Activated naive CD8-positive, alpha-beta T cell treated with anti-CD3 and anti-CD28 coated beads, Interleukin-2, amount 10 ng/mL, durations not matched to agents 7 days and 5 days (primary cell): ENCODE results near the gene PRKCQ. TPM values are rescaled to one million over a fixed set of nuclear protein-coding genes. Genes with fewer than 3 reads are reported as not detected.

Experiments used
- ATAC-seq: fragments of 150-1000 bp; cut with Tn5 transposase; one replicate; pipeline ENCODE4 v1.10.0; 2021; ENCODE audit warnings: low read depth, moderate library complexity
- POLR2A ChIA-PET: fragments of 350-600 bp; sonication (Branson Sonifier 250); formaldehyde crosslinking; loops from one replicate; lab custom pipeline; 2021; ENCODE audit warnings: antibody characterized with exemption; lab: Charles Lee
- DNase-seq: peaks from one replicate; pipeline ENCODE4 v3.0.0; 2021
- H3K27ac Mint-ChIP-seq: one replicate; pipeline ENCODE4 v1.8.0; 2022; ENCODE audit warnings: mild to moderate bottlenecking, mixed read lengths
- H3K27me3 Mint-ChIP-seq: one replicate; pipeline ENCODE4 v1.8.0; 2022; ENCODE audit warnings: mild to moderate bottlenecking, moderate library complexity, mixed read lengths
- H3K36me3 Mint-ChIP-seq: one replicate; pipeline ENCODE4 v1.8.0; 2021; ENCODE audit warnings: mild to moderate bottlenecking, mixed read lengths
- H3K4me1 Mint-ChIP-seq: one replicate; pipeline ENCODE4 v1.8.0; 2021; ENCODE audit warnings: mixed read lengths
- H3K4me3 Mint-ChIP-seq: one replicate; pipeline ENCODE4 v1.8.0; 2022; ENCODE audit warnings: mild to moderate bottlenecking, moderate library complexity, mixed read lengths
- H3K9me3 Mint-ChIP-seq: one replicate; pipeline ENCODE4 v1.8.0; 2021; ENCODE audit warnings: mixed read lengths
- total RNA-seq, 2 experiments: library from RNA; stranded (reverse); gene quantifications; one replicate each; pipeline ENCODE4 v1.2.3, GENCODE V29; 2021

PRKCQ gene
- total RNA-seq, 2 experiments from 2014 or later: 61.2 to 61.8 TPM

DNA sequence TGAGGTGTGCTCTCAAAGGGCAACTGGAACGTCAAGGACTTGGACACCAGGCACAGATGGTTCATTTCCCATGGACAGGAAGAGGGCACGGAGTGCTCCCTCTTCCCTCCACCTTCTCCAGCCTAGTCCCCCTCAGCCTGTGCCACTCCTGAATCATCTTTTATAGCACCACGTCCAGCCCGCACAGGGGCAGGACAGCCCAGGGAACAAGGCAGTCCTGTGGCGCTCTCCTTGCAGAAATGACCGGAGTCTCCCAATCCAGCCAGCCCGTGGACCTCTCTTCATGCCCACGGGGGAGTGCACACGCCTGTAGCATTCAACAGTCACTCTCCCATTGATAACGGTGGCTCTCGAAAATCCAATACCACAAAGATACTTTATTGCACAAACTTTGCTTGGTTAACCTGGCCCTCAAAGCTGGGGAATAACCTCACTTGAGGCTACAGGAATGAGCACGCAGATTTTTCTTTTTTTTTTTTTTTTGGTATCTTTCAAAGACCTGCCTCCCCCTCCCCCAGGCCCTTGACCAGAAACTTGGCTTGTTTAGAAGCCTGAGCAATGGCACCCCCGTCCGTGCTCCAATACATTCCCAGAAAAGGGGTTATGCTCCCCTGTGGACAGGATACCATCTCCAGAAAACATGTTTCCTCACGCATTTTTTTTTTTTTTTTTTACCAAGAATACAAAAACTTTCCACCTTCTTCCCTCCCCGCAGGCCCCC, 733 bp downstream of the PRKCQ start:
- DNase-seq (peak; percentile 51), ATAC-seq (no peak)
- POLR2A ChIA-PET: interaction anchor here (1.5 to 9.2 kb wide), 11 partner anchors 15 to 133 kb away, joined by 3 to 382 read pairs (median 11); no protein-coding TSS in a partner anchor
- no peaks in the 10 kb centered on the region for H3K9me3 Mint-ChIP-seq
- H3K36me3 Mint-ChIP-seq: peaks cover 38% of the 10 kb centered on the region
- H3K27ac Mint-ChIP-seq: peak overlapping the region; percentile 94
- peak overlapping the region; percentile 95 for H3K4me3 Mint-ChIP-seq
- H3K4me1 Mint-ChIP-seq: peaks cover 55% of the 10 kb centered on the region
- no peaks in the 10 kb centered on the region for H3K27me3 Mint-ChIP-seq

DNA sequence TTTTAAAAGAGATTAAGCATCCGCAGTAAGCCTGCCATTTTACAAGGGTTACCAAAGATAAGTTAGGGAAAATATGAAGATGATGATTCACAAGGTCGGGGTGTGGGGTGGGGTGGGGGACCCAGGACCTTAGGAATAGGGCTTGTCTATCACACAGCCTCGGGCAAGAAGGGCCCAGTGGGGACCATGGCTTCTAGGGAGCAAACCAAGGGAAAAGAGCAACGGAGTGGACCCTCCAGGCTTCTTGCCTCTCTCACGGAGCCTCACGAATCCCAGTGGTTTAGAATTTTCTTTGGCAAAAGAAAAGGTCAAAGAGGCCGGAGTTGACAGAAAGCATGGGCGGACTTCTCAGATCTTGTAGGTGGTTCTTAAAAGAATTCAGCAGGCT, 1.3 kb downstream of the PRKCQ start:
- POLR2A ChIA-PET: interaction anchor here (0.6 to 9.2 kb wide), 15 partner anchors 9 to 230 kb away, joined by 3 to 382 read pairs (median 5); no protein-coding TSS in a partner anchor
- peak overlapping the region; percentile 94 for H3K27ac Mint-ChIP-seq
- H3K4me3 Mint-ChIP-seq: peak overlapping the region; percentile 95
- H3K27me3 Mint-ChIP-seq: no peaks in the 10 kb centered on the region
- no peaks in the 10 kb centered on the region for H3K9me3 Mint-ChIP-seq
- H3K36me3 Mint-ChIP-seq: peaks cover 33% of the 10 kb centered on the region
- ATAC-seq (no peak), DNase-seq (no peak)
- peaks cover 53% of the 10 kb centered on the region for H3K4me1 Mint-ChIP-seq

DNA sequence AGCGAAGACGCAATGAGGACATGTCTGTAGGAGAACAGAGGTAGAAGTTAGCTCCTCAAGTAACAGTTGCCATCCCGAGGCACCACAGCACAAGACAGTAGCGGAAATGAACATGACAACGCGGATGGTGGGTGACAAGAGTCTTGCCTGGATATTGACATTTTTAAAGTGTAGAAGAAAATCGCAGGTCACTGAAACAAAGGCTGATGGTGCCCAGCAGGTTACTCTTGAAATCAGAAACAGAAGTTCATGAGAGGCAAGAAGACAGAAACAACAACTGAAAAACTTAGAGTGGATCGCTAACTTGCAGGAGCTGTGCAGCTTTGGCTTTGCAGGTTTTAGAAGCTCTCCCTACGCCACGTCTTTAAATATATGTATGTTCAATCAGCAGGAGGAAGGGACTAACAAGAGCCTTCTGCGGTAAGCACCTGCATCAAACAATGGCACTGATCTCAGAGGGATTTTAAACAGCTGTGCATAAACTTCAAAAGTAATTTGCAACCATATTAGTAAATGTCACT, 1.8 kb downstream of the PRKCQ start:
- peak overlapping the region; percentile 95 for H3K4me3 Mint-ChIP-seq
- H3K9me3 Mint-ChIP-seq: no peaks in the 10 kb centered on the region
- H3K27ac Mint-ChIP-seq: peak overlapping the region; percentile 94
- peaks cover 30% of the 10 kb centered on the region for H3K36me3 Mint-ChIP-seq
- no peaks in the 10 kb centered on the region for H3K27me3 Mint-ChIP-seq
- DNase-seq: no peak
- ATAC-seq: peak; percentile 16
- POLR2A ChIA-PET: interaction anchor here (0.6 to 9.2 kb wide), 17 partner anchors 8 to 230 kb away, joined by 3 to 382 read pairs (median 5); no protein-coding TSS in a partner anchor
- peaks cover 57% of the 10 kb centered on the region for H3K4me1 Mint-ChIP-seq

DNA sequence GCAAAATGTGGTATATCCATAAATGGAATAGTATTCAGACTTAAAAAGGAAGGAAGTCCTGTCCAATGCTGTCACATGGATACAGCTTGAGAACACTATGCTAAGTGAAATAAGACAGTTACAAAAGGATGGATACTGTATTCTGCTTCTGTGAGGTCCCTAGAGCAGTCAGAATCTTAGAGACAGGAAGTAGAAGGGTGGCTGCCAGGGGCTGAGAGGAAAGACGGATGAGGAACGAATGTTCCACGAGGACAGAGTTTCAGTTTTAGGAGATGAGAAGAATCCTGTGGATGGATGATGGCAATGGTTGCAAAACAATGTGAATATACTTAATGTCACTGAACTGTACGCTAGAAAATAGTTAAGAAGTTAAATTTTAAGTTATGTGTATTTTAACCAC, 3.8 kb downstream of the PRKCQ start:
- peak overlapping the region; percentile 84 for H3K27ac Mint-ChIP-seq
- H3K36me3 Mint-ChIP-seq: peaks cover 19% of the 10 kb centered on the region
- no peak for DNase-seq
- peak overlapping the region; percentile 88 for H3K4me3 Mint-ChIP-seq
- no peaks in the 10 kb centered on the region for H3K9me3 Mint-ChIP-seq
- ATAC-seq: peak; percentile 7
- POLR2A ChIA-PET: interaction anchor here (2.1 to 9.2 kb wide), 2 partner anchors 12 to 18 kb away, joined by 8 to 382 read pairs; no protein-coding TSS in a partner anchor
- peaks cover 49% of the 10 kb centered on the region for H3K4me1 Mint-ChIP-seq
- H3K27me3 Mint-ChIP-seq: no peaks in the 10 kb centered on the region

DNA sequence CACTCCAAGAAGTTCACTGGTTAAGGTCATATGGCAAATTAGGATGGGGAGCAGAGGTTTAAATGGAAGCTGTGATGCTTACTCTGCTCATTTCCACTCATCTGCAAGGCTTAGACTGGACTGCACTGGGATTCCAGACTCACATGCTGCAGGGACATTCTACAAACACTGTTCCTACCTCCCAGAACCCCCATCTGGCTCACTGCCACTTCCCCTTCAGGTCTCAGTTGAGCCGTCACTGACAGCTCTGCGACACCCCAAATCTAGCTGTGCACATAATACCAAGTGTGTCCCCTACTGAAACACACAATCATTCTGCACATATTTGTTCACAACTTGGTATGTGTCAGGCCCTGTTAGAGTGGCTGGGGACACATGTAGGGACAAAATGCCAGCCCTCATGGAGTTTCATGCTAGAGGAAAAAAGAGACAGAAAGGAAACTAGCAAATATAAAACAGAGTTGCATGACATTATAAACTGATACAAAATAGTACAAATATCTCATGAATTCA, 5.4 kb downstream of the PRKCQ start:
- peaks cover 28% of the 10 kb centered on the region for H3K36me3 Mint-ChIP-seq

DNA sequence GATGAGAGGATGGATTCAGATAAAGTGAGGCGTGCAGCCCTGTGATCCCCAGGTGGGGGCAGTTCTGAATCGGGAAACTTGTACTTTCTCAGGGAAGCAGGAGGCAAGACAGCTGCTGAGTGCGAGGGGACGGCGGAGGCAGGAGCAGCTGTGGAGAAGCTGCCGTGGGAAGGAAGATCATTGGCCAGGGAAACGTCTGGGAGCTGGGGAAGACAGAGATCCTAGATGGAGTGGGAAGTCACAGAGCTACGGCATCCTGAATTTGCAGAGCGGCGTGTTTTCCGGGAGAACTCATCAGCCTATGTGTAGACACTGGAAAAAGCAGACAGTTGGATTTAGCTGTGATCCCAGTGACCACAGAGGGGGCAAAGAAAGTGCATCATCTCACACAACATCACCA, 9.2 kb downstream of the PRKCQ start:
- Mint-ChIP-seq H3K27me3 (no peaks in the 10 kb centered on the region), H3K36me3 (peaks cover 33% of the 10 kb centered on the region), H3K27ac (peak overlapping the region; percentile 60), H3K9me3 (no peaks in the 10 kb centered on the region), H3K4me3 (no peak overlapping the region), H3K4me1 (peaks cover 63% of the 10 kb centered on the region)
- ATAC-seq (no peak), DNase-seq (no peak)
- POLR2A ChIA-PET: no interaction called here

More for the DNA sequence above, 5.4 kb downstream of the PRKCQ start:
- POLR2A ChIA-PET: interaction anchor here (1.0 to 1.5 kb wide), 2 partner anchors 12 to 31 kb away, joined by 3 read pairs; no protein-coding TSS in a partner anchor
- ATAC-seq (no peak), DNase-seq (no peak)
- Mint-ChIP-seq H3K4me3 (peak overlapping the region; percentile 6), H3K4me1 (peaks cover 61% of the 10 kb centered on the region), H3K9me3 (no peaks in the 10 kb centered on the region), H3K27ac (peak overlapping the region; percentile 14), H3K27me3 (no peaks in the 10 kb centered on the region)

DNA sequence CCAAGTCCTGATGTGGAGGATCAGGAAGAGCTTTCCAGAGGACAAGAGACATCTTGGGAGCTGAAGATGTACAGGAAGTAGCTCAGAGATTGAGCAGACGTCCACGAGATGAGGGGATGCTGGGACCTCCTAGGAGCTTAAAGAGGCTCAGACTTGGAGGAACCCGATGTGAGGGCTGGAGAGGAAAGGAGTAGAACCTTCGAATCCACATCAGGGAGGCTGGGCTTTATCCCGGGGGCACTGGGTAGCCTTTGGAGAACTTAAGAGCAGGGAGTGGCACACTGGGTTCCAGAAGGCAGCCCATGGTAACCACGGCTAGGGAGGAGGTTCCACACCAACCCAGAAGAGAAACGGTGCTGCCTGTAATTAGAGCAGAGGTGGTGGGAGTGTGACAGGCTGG, 10.8 kb downstream of the PRKCQ start:
- ATAC-seq (no peak), DNase-seq (no peak)
- Mint-ChIP-seq H3K9me3 (no peaks in the 10 kb centered on the region), H3K4me1 (peaks cover 57% of the 10 kb centered on the region), H3K27ac (peak overlapping the region; percentile 62), H3K27me3 (no peaks in the 10 kb centered on the region), H3K36me3 (peaks cover 33% of the 10 kb centered on the region), H3K4me3 (no peak overlapping the region)
- POLR2A ChIA-PET: interaction anchor here (1.5 kb wide), 1 partner anchor 9 kb away, joined by 3 read pairs; no protein-coding TSS in a partner anchor

DNA sequence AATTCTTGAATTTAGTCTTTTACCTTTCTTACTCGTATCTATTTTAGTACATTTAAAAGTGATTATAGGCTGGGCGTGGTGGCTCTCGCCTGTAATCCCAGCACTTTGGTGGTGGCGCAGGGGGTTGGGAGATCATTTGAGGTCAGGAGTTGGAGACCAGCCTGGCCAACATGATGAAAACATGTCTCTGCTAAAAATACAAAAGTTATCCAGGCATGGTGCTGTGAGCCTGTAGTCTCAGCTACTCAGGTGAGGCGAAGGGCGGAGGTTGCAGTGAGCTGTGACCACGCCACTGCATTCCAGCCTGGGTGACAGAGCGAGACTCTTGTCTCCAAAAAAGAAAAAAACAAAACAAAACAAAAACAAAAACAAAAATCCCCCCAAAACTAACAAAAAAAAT, 12.2 kb downstream of the PRKCQ start:
- no peak overlapping the region for H3K27ac Mint-ChIP-seq
- no peak overlapping the region for H3K4me3 Mint-ChIP-seq
- no peaks in the 10 kb centered on the region for H3K27me3 Mint-ChIP-seq
- H3K9me3 Mint-ChIP-seq: no peaks in the 10 kb centered on the region
- no peak for DNase-seq
- H3K4me1 Mint-ChIP-seq: peaks cover 62% of the 10 kb centered on the region
- POLR2A ChIA-PET: interaction anchor here (0.7 kb wide), 1 partner anchor 10 kb away, joined by 4 read pairs; no protein-coding TSS in a partner anchor
- H3K36me3 Mint-ChIP-seq: peaks cover 35% of the 10 kb centered on the region
- no peak for ATAC-seq

DNA sequence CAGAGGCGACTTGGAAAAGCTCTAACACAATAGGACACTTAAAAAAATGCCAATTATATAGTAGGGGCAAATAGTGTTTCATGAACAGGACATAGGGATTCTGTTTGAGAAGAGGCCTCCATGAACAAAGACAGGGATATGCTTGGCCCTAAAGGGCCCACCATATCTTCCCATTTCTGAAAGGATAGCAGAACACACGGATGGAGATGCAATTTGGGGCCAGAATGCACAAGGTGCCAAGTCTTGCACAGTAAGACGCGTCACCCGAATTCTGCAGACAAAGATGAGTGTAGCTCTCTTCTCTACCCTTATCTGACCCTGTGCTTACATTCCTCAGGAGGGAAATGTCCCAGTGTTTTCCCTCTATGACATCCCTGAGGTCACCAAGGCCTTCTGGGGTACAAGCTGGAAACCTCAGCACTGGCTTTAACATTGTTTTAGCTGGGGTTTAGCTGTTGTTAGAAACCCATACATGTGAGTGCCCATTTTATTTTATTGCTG, 12.8 kb downstream of the PRKCQ start:
- POLR2A ChIA-PET: interaction anchor here (0.7 to 1.0 kb wide), 2 partner anchors 11 to 14 kb away, joined by 3 to 4 read pairs; no protein-coding TSS in a partner anchor
- peaks cover 35% of the 10 kb centered on the region for H3K36me3 Mint-ChIP-seq
- no peaks in the 10 kb centered on the region for H3K27me3 Mint-ChIP-seq
- H3K9me3 Mint-ChIP-seq: no peaks in the 10 kb centered on the region
- peaks cover 65% of the 10 kb centered on the region for H3K4me1 Mint-ChIP-seq
- H3K27ac Mint-ChIP-seq: no peak overlapping the region
- no peak for DNase-seq
- no peak overlapping the region for H3K4me3 Mint-ChIP-seq
- ATAC-seq: no peak

DNA sequence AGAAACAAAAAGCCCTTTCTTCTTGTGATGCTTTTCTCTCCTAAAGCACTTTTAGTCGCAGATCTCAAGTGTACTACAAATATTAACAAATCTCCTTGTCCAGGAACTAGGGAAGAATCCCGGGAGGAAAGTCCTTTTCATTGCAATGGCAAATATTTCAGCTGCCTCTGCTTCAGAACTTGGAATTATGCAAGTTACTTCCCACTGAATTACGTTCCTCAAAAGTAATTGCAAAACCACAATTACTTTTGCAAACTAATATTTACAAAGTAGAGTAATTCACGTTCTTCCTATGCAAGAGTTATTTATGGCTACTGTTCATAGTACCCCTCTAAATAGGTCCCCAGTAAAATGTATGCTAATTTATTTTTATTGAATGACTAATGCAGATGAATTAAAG, 14.5 kb downstream of the PRKCQ start:
- ATAC-seq (no peak), DNase-seq (no peak)
- no peaks in the 10 kb centered on the region for H3K9me3 Mint-ChIP-seq
- no peaks in the 10 kb centered on the region for H3K27me3 Mint-ChIP-seq
- H3K36me3 Mint-ChIP-seq: peaks cover 36% of the 10 kb centered on the region
- H3K27ac Mint-ChIP-seq: no peak overlapping the region
- POLR2A ChIA-PET: no interaction called here
- peaks cover 64% of the 10 kb centered on the region for H3K4me1 Mint-ChIP-seq
- H3K4me3 Mint-ChIP-seq: no peak overlapping the region

DNA sequence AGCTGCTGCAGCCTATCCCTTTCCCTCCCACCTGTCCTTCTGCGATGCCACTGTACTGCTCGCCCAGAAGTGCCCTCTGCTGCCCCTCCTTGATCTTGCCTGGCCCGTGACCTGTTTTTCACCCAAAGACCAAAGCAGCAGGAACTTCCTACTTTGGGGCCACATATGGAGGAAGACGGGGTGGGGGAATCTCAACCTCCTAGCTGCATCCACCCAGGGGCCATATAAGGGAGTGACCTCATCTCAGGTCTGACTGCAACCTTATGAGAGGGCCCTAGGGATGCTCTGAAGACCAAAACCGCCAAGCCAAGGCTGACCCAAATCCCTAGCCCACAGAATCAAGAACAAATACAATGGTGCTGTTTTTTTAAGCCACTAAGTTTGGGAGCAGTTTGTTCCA, 15.7 kb downstream of the PRKCQ start:
- POLR2A ChIA-PET: interaction anchor here (0.8 to 2.9 kb wide), 6 partner anchors 12 to 34 kb away, joined by 3 to 22 read pairs (median 7); partner anchors contain the start of gene PRKCQ
- no peaks in the 10 kb centered on the region for H3K27me3 Mint-ChIP-seq
- ATAC-seq (peak; percentile 14), DNase-seq (no peak)
- H3K9me3 Mint-ChIP-seq: no peaks in the 10 kb centered on the region
- peak overlapping the region; percentile 85 for H3K27ac Mint-ChIP-seq
- H3K4me3 Mint-ChIP-seq: peak overlapping the region; percentile 85
- H3K4me1 Mint-ChIP-seq: peaks cover 61% of the 10 kb centered on the region
- peaks cover 34% of the 10 kb centered on the region for H3K36me3 Mint-ChIP-seq

DNA sequence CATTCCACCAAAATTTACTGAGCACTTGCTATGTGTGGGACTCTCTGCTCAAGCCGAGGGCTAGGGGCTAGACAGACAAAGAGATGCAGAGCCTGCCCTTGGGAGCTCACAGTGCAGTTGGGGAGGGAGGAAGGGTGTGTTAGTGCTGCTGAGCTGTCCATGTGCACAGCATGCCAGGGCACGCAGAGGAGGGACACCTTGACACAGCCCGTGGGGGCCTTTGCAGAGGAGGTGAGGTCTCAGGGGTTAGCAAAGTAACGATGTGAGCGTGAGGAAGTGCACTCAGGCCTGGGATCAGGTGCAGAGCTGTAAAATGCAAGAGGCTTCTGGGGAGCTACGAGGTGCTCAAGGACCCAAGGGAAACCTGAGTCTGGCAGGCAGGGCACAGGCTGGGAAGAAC, 16.3 kb downstream of the PRKCQ start:
- H3K27ac Mint-ChIP-seq: peak overlapping the region; percentile 85
- H3K9me3 Mint-ChIP-seq: no peaks in the 10 kb centered on the region
- POLR2A ChIA-PET: interaction anchor here (1.1 to 2.9 kb wide), 9 partner anchors 10 to 37 kb away, joined by 3 to 22 read pairs (median 7); partner anchors contain the start of gene PRKCQ
- no peaks in the 10 kb centered on the region for H3K27me3 Mint-ChIP-seq
- no peak for DNase-seq
- H3K4me1 Mint-ChIP-seq: peaks cover 62% of the 10 kb centered on the region
- peaks cover 34% of the 10 kb centered on the region for H3K36me3 Mint-ChIP-seq
- peak; percentile 35 for ATAC-seq
- peak overlapping the region; percentile 85 for H3K4me3 Mint-ChIP-seq

DNA sequence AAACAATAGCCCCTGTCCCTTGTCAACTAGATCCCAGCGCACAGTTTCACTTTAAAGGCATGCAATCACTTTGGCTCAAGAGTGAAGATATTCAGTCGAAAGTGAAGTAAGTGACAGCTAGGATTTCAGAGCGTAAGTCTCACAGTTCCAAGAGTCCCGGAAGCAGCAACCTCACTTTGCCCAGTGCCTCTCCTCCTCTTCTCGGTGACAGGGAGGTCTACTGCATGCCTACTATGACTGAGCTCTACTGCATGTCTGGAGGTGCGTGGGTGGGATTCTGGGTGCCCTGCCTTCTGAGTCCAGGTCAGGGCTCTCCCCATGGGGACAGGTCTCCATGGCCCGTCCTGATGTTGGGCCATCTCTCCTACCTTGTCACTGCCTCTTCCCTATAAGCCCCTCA, 17.0 kb downstream of the PRKCQ start:
- POLR2A ChIA-PET: interaction anchor here (1.1 to 2.9 kb wide), 8 partner anchors 10 to 38 kb away, joined by 3 to 22 read pairs (median 6); partner anchors contain the start of gene PRKCQ
- Mint-ChIP-seq H3K27me3 (no peaks in the 10 kb centered on the region), H3K4me1 (peaks cover 68% of the 10 kb centered on the region), H3K27ac (peak overlapping the region; percentile 85), H3K36me3 (peaks cover 39% of the 10 kb centered on the region), H3K4me3 (peak overlapping the region; percentile 85), H3K9me3 (no peaks in the 10 kb centered on the region)
- DNase-seq (peak; percentile 50), ATAC-seq (peak; percentile 89)
